PFSK-1 (cell line): ENCODE measurements around the gene HCST.
A peak's percentile ranks its signal among the peaks of the same experiment; 100 is the strongest.

Experiments used
- FOXP2 ChIP-seq: optimal IDR thresholded peaks from 2 replicates; pipeline ENCODE3; 2011; ENCODE audit warnings: borderline replicate concordance, control low read depth, inconsistent platforms; ENCODE audit not compliant: insufficient read depth; ENCODE audit errors: extremely low read length, extremely low read depth
- POLR2AphosphoS5 ChIP-seq: IDR thresholded peaks from 2 replicates; pipeline ENCODE4 v1.6.1; 2012; ENCODE audit warnings: low read depth, mild to moderate bottlenecking, control low read depth, low read length, moderate library complexity
- REST ChIP-seq, 2 experiments: IDR thresholded peaks; 2 replicates each; pipeline versions ENCODE4 v1.6.1 to v1.8.0; 2011 to 2012; ENCODE audit warnings: low read depth in 2 of 2, low read length in 2 of 2, control low read depth in 1 of 2, inconsistent platforms in 1 of 2, mild to moderate bottlenecking in 1 of 2, moderate library complexity in 1 of 2; ENCODE audit not compliant: insufficient read depth in 1 of 2
- SIN3A ChIP-seq: IDR thresholded peaks from 2 replicates; pipeline ENCODE4 v1.6.1; 2012; ENCODE audit warnings: mild to moderate bottlenecking, low read length, moderate library complexity, borderline replicate concordance; ENCODE audit not compliant: insufficient read depth
- TAF1 ChIP-seq: IDR thresholded peaks from 2 replicates; pipeline ENCODE4 v1.6.1; 2012; ENCODE audit warnings: low read length, control low read depth, borderline replicate concordance; ENCODE audit not compliant: insufficient read depth

HCST gene

GRCh38 chr19:35899547-35900214 is 2.6 kb upstream of the HCST start:
- TF ChIP-seq SIN3A (peak; percentile 13; the same call in 1 of the 2 replicates), REST (IDR thresholded peaks at IDR 0.05; ENCODE audit: insufficient read depth in 1 of 2, low read depth in 2 of 2, low read length in 2 of 2) (no peak)

DNA sequence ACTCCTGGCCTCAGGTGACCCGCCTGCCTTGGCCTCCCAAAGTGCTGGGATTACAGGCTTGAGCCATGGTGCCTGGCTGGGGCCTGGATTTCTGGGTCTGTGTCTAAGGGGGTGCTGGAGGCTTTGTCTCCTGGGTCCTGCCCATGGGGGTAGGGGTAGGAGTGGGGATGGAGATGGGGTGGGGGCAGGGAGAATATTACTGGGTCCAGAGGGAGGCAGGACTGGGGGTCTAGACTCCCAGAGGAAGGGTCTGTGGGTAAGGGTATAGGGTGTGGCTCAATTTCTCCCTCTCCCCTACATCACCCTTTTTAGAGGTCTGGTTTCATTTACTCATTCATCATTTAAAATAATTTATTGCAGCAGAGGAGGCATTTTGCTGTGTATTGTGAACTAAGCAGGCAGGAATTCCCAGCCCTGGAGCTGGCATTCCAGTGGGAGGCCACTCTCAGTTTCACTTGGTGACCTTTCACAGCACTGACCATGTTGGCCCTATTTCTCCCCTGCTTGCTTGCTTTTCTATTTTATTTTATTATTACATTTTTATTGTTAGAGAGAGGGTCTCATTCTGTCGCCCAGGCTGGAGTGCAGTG is 1.2 kb upstream of the HCST start:
- no peak for TF ChIP-seq POLR2AphosphoS5
- no peak for TF ChIP-seq FOXP2
- TF ChIP-seq SIN3A, result no peak
- no peak for TF ChIP-seq REST (IDR thresholded peaks at IDR 0.05; ENCODE audit: insufficient read depth in 1 of 2, low read depth in 2 of 2, low read length in 2 of 2)
- TF ChIP-seq TAF1, result no peak

DNA sequence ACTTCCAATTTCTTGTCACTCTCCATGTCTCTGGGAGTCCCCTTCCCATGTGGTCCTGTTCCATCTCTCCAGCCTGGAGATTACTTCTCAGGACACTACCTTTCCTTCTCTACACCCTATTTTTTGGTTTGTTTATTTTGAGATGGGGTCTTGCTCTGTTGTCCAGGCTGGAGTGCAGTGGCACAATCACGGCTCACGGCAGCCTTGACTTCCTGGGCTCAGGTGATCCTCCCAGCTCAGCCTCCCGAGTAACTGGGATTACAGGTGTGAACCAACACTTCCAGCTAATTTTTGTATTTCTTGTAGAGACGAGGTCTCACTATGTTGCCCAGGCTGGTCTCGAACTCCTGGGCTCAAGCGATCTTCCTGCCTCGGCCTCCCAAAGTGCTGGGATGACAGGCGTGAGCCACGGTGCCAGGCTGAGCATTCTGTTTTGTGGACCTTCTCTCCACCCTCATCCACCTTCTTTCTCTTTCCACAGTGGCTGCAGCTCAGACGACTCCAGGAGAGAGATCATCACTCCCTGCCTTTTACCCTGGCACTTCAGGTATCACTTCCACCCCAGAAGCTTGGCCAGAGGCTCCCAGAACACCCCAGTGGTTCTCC is 644 bp downstream of the HCST start:
- TF ChIP-seq TAF1, result no peak
- no peak for TF ChIP-seq SIN3A
- no peak for TF ChIP-seq POLR2AphosphoS5

DNA sequence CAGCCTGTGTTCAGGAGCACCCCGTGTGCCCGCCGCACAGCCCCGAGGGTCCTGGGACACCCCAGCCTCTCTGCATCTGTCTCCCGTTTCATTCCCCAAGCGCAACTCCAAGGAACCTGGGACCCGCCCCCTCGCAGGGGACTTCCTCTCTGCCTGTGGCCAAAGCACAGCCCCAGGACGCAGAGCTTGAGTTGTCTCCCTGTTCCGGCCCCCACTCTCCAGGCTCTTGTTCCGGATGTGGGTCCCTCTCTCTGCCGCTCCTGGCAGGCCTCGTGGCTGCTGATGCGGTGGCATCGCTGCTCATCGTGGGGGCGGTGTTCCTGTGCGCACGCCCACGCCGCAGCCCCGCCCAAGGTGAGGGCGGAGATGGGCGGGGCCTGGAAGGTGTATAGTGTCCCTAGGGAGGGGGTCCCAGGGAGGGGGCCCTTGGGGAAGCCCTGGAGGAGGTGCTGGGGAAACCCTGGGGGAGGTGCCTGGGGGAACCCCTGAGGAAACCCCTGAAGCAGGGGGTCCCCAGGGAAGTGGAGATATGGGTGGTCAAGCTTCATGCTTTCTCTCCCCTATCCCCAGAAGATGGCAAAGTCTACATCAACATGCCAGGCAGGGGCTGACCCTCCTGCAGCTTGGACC is 1.3 kb downstream of the HCST start:
- TF ChIP-seq FOXP2 (peak; percentile 62), POLR2AphosphoS5 (no peak)

- TF ChIP-seq FOXP2, result no peak
Measured at GRCh38 chr19:35904311-35905068, 2.2 kb downstream of the HCST start.

GRCh38 chr19:35905178-35905727 is 2.9 kb downstream of the HCST start:
- TF ChIP-seq TAF1 (no peak), SIN3A (no peak), POLR2AphosphoS5 (no peak), FOXP2 (no peak), REST (IDR thresholded peaks at IDR 0.05; ENCODE audit: insufficient read depth in 1 of 2, low read depth in 2 of 2, low read length in 2 of 2) (no peak)
